ENCODE measurements around the gene POU6F2.

DNA sequence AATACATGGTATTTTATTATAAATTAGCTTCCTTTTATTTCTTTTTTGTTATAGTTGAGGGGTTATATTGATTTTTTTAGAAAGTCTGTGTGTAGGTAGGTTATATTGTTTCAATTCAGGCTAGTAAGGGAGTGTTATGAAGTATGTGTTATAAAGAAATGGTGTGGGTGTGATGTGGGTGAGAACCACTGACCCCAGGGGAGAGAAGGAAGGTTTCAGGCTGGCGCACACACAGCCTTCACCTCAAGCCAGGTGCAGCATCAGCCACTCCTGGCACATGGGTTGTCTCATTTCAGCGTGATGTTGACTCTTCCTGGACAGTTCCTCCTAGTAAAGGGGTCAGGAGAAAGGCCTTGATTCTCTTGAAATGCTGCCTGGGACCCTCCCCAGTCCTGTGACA is 291.3 kb downstream of the POU6F2 start:
- TF ChIP-seq, protein P1, sequence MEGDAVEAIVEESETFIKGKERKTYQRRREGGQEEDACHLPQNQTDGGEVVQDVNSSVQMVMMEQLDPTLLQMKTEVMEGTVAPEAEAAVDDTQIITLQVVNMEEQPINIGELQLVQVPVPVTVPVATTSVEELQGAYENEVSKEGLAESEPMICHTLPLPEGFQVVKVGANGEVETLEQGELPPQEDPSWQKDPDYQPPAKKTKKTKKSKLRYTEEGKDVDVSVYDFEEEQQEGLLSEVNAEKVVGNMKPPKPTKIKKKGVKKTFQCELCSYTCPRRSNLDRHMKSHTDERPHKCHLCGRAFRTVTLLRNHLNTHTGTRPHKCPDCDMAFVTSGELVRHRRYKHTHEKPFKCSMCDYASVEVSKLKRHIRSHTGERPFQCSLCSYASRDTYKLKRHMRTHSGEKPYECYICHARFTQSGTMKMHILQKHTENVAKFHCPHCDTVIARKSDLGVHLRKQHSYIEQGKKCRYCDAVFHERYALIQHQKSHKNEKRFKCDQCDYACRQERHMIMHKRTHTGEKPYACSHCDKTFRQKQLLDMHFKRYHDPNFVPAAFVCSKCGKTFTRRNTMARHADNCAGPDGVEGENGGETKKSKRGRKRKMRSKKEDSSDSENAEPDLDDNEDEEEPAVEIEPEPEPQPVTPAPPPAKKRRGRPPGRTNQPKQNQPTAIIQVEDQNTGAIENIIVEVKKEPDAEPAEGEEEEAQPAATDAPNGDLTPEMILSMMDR (IDR thresholded peaks at IDR 0.05) = no peak
- TF ChIP-seq POLR2A (IDR thresholded peaks at IDR 0.05) (no peak), EP300 (IDR thresholded peaks at IDR 0.05) (no peak)
